Fibroblast of pulmonary artery (primary cell): Measurements from ENCODE around the gene GPR37L1.

Source experiments
- DNase-seq: peaks from one replicate; pipeline ENCODE4 v3.0.0-alpha.2; 2010; ENCODE audit warnings: low read depth
- H3K4me3 ChIP-seq: replicated peaks from 2 replicates; pipeline ENCODE4 v1.5.1; 2011; ENCODE audit warnings: low read depth, mild to moderate bottlenecking, control low read depth, low read length, moderate library complexity
- CTCF ChIP-seq: IDR thresholded peaks from 2 replicates; pipeline ENCODE4 v1.5.1; 2011; ENCODE audit warnings: mild to moderate bottlenecking, control low read depth, low read length, inconsistent platforms; ENCODE audit errors: missing control alignments

GPR37L1 gene

DNA sequence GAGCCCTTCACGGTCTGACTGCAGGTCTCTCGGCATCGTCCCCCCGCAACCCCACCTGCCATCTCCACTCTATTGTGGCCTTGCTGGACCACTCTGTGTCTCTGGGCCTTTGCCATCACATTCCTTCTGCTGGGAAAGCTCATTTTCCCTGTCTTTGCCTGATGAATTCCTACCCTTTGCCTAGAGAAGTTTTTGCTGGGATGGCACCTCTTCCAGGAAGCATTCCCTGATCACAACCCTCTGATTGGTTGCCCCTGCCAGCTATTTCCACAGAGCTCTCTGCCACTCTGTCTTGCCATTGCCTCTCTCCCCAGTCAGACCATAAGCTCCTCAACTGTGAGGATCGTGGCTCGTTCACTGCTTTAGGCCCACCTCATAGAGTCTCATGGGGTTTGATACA is 28.9 kb upstream of the GPR37L1 start:
- H3K4me3 ChIP-seq = no peak overlapping the region
- no peak for DNase-seq
- no peak for TF ChIP-seq CTCF

GRCh38 chr1:202101184-202101583 is 21.5 kb upstream of the GPR37L1 start:
- DNase-seq = no peak
- no peak overlapping the region for H3K4me3 ChIP-seq
- no peak for TF ChIP-seq CTCF

DNA sequence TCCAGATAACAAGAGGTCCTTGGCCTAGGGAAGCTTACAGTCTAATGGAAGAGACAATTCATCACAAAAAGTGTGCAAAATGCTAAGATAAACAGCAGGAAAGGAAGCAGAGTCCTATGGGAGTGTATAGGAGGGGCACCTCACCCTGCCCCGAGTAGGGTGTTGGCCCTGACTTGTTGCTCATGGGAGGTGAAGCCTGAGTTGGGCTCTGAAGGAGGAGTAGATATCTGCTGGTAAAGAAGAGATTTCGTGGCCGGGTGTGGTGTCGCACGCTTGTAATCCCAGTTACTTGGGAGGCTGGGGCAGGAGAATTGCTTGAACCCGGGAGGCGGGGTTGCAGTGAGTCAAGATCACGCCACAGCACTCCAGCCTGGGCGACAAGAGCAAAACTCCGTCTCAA is 18.6 kb upstream of the GPR37L1 start:
- no peak overlapping the region for H3K4me3 ChIP-seq
- DNase-seq = no peak
- TF ChIP-seq CTCF = no peak

DNA sequence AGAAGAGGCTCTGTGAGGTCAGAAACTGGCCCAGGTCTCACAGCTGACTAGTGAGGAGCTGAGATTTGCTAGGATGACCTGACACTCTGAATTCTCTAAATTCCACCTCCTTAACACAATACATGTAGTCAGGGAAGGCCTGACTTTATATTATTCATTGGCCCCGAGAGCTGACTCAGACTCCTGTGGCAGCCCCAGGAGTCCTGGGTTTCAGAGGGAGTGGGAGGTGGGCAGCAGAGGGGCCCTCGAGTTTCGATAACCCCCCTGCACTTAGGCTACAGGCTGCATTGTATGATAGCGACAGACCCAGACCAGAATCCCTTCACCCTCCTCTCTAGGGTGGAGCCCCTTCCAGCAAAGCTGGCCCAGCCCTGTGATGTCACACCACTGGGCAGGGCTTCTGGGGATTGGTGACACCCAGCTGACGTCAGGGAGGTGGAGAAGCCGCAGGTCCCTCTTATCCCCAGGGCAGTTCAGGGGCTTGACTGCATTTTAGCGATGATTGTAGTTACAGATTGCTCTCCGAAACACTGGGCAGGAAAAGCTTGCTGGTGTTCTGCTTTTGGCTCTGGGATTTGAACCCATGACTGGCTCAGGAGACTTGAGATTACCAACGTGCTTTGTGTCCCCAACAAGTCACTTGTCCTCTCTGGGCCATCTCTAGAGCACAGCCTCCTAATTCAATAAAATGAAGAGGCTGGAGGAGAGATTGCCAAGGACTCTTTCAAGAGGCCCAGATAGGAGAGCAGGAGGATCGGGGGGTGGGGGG is 17.0 kb upstream of the GPR37L1 start:
- no peak overlapping the region for H3K4me3 ChIP-seq
- no peak for TF ChIP-seq CTCF
- peak; percentile 32 for DNase-seq

DNA sequence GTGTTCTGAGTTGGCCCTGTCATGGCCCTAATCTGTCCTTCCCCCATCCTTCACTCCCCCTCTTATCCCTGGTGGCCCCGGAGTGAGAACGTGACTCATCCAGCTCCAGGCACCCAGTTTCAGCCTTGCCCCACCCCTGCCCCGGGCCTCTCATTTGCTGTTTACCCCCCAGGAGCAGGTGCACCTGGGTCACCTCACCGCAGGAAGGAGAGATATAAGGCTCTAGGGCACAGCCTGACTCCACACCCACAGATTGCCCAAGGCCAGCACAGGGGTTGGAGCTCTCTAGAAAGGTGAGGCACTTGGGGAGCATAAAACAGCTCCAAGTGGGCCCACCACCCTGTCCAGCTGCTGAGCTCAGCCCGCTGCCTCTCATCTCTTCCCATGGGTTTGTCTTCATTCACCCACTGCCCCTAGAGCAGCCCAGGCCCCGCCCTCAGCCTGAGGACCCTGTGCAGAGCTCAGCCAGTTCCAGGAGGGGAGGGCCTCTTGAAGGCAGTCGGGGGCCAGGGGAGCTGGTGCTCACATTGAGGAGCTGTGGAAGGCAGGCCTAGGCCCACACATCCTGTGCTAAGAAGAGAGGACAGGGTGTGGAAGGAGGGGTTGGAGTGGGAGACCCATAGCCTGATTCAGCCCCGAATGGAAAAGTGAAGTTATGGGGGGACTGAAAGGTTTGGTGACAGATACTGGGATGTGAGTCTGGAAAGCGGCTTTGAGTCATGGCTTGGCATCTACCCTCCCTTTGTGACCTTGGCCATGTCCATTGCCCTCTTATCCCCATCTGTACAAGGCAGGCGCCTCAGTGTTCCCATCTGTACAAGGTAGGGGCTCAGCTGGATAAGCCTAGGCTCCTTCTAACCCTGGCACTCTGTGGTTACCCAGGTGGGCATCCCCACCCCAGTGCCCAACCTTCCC is 16.1 kb upstream of the GPR37L1 start:
- no peak overlapping the region for H3K4me3 ChIP-seq
- TF ChIP-seq CTCF = no peak
- no peak for DNase-seq

DNA sequence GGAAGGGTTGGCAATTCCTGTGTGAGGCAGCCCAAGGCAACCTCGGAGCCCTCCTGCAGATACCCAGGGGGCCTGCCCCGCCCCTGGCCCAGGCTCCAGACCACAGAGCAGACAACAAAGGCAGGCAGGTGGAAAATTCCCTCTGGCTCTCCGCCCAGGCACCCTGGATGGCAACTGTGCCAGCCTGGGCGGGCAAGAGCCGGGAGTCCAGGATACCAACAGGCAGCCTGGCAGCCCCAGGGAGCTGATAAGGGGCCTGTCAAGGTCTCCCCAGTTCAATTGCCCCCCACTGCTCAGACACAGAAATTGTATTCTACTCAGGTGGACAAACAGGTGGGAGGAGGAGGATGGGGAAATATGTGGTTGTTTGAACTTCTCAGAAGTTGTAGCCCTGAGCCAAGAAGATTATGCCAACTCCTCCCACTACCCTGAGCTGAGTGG is 15.4 kb upstream of the GPR37L1 start:
- DNase-seq = no peak
- no peak overlapping the region for H3K4me3 ChIP-seq
- no peak for TF ChIP-seq CTCF
